BE2C (cell line): ENCODE results near the gene ABCA4.

Source experiments
- DNase-seq: peaks from one replicate; pipeline ENCODE4 v3.0.0-alpha.2; 2020
- H3K27me3 ChIP-seq: fragments of 250-450 bp; sonication (Bioruptor Pico); 2 replicates; pipeline ENCODE4 v1.5.1; 2020; ENCODE audit warnings: mild to moderate bottlenecking
- H3K36me3 ChIP-seq: fragments of 250-450 bp; sonication (Bioruptor Pico); 2 replicates; pipeline ENCODE4 v1.5.1; 2020; ENCODE audit warnings: mild to moderate bottlenecking
- H3K4me1 ChIP-seq: fragments of 250-450 bp; sonication (Bioruptor Pico); 2 replicates; pipeline ENCODE4 v1.5.1; 2020
- H3K4me3 ChIP-seq: 2 replicates; pipeline ENCODE4 v1.5.1; 2011; ENCODE audit warnings: low read depth, low read length
- H3K9me3 ChIP-seq: fragments of 250-450 bp; sonication (Bioruptor Pico); 2 replicates; pipeline ENCODE4 v1.5.1; 2020
- TF ChIP-seq, protein P1 (sequence below): IDR thresholded peaks from 2 replicates; pipeline ENCODE4 v1.5.1; 2012; ENCODE audit warnings: mild to moderate bottlenecking, low read depth, low read length

The ABCA4 gene

DNA sequence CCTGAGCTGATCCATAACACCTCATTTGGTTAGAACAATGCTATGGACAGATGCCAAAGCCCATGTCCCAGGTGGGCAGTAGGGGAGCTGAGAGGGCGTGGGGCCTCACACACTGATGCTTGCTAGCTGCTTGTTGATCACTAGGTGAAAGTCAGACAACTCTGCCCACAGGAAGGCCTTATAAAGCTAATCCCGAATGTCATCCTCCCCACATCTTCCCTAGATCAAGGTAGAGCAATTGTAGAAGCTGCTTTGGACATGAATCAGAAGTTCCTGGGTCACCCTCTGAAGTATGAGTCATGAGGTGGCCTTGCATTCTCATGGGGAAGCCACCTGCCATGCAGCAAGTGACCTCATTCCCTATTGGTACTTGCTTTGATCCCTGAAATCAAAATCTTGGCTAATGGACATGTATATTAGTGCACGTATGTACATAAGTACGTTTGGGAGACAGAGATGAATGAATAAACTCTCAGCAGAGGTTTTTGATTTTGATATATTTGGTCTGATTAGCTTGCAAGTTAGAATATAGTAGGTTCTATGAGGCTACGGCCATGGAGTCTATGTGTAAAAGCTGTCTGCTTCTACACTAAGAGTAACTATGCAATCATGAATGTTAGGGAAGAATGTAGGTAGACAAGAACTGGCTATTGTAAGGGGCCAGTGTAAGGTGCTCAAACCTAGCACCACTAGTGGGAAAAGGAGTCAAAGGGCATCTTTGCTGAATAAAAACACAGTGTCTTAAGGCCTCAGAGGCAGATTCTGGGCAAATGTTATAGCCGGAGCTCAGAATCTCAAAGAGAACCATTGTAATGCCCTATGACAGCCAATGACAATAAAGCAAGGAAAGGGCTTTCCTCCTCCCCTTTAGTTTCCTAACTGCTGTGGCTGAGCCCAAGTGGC lies 52.6 kb downstream of the ABCA4 start:
- no peak for DNase-seq
- H3K9me3 ChIP-seq: no peaks in the 10 kb centered on the region
- H3K4me1 ChIP-seq: peaks cover 30% of the 10 kb centered on the region
- no peaks in the 10 kb centered on the region for H3K36me3 ChIP-seq
- TF ChIP-seq, protein P1, sequence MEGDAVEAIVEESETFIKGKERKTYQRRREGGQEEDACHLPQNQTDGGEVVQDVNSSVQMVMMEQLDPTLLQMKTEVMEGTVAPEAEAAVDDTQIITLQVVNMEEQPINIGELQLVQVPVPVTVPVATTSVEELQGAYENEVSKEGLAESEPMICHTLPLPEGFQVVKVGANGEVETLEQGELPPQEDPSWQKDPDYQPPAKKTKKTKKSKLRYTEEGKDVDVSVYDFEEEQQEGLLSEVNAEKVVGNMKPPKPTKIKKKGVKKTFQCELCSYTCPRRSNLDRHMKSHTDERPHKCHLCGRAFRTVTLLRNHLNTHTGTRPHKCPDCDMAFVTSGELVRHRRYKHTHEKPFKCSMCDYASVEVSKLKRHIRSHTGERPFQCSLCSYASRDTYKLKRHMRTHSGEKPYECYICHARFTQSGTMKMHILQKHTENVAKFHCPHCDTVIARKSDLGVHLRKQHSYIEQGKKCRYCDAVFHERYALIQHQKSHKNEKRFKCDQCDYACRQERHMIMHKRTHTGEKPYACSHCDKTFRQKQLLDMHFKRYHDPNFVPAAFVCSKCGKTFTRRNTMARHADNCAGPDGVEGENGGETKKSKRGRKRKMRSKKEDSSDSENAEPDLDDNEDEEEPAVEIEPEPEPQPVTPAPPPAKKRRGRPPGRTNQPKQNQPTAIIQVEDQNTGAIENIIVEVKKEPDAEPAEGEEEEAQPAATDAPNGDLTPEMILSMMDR: no peak
- no peak overlapping the region for H3K4me3 ChIP-seq
- no peaks in the 10 kb centered on the region for H3K27me3 ChIP-seq

DNA sequence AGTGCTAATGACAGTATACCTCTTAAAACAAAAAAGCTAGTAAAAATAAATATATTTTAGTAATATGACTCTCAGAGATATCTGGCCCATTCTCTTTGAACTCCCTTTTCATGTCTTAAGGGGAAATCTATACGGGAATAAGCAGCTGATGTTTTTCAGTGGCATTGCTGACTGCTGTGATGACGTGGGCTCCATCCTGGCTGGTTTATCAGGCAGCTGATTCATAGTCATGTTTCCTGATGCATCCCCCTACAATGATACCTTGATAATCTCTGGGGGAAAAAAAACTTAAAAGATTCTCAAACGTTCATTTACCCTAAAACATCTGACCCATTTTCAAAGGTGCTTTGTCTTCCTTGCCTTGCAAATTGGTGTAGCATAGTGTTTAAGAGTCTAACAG lies 53.8 kb downstream of the ABCA4 start:
- Histone ChIP-seq H3K4me1 (peaks cover 19% of the 10 kb centered on the region), H3K9me3 (no peaks in the 10 kb centered on the region), H3K36me3 (no peaks in the 10 kb centered on the region), H3K27me3 (no peaks in the 10 kb centered on the region), H3K4me3 (no peak overlapping the region)
- no peak for DNase-seq
- TF ChIP-seq, protein P1: no peak

DNA sequence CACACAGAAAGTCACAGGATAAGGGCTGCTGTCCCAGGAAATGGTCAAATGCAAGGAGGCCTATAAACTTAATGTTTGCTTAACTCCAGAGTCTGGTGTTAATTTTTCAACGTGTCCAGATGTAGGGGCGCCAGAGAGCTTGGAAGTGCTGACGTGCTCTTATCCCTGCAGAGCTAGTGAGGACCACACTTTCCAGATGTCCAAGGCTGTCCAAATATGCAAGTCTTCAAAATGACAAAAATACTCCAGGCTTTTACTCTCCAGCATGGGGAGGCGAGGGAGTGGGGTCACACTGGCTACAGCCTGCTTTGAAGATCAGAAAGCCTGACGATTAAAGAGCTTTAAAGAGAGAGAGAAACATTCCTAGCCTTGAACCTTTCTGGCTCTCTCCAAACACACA lies 57.6 kb downstream of the ABCA4 start:
- Histone ChIP-seq H3K27me3 (no peaks in the 10 kb centered on the region), H3K4me3 (no peak overlapping the region), H3K36me3 (no peaks in the 10 kb centered on the region), H3K4me1 (no peaks in the 10 kb centered on the region; the same call in 1 of the 2 replicates), H3K9me3 (no peaks in the 10 kb centered on the region)
- peak; percentile 18 for DNase-seq
- TF ChIP-seq, protein P1: peak; percentile 49

DNA sequence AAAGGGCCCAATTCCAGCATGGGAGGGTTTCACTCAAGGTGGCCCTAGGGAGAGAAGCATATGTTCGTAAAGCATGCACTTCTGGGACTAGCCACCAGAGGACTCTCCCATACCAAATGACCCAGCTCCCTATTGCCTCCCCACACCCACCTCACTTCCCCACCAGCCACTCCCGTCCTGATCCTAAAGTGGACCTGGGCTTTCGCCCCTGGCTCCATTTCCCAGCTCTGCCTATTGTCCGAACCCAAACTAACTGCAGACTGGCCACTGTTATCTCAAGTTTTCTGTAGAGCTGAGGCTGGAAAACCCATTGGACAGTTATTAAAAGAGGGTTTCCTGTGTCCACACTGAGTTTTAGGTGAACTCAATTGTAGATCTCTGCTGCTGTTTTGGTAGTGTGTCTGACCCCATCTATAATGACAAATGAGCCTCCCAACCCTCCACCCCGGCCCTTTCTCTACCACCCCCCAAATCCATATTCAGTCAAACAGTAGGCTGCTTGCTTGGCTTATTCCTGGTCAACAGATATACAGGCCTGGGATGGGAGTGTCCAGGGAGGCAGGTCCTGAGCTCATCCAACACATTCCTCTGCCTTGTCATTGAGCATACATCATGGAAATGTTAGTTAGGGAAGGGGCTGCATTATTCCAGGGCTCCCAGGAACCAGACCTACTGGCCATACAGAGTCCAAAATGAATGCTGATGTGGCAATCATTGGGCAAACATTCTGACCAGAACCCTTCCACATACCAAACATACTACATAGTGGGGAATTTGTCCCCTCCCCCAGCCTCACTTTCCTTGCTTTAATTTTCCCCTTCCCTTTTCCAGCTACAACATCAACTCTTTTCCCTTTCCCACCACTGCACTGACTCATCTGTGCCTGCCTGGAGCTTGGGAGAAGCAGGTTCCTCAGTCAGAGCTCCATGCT lies 59.2 kb downstream of the ABCA4 start:
- TF ChIP-seq, protein P1: peak; percentile 80
- H3K4me1 ChIP-seq: no peaks in the 10 kb centered on the region
- H3K4me3 ChIP-seq: no peak overlapping the region
- H3K9me3 ChIP-seq: no peaks in the 10 kb centered on the region
- no peaks in the 10 kb centered on the region for H3K27me3 ChIP-seq
- peak; percentile 67 for DNase-seq
- H3K36me3 ChIP-seq: no peaks in the 10 kb centered on the region

DNA sequence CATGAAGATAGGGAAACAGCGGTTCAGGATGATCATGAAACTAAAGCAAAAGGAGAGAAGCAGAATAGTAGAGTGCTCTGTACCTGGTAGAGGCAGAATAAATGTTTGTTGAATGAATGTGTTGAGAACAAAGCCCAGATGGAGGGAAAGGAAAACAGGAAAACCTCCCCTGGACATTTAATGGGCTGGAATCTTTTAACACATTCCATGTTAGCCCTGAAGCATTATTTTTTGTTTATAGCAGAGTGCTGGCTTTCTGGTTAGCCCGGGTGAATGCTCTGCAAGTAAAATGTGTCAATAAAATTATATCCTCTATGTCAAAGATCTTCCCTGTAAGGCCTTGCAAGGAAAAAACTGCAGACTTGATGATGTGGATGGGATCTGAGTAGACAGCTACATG lies 60.2 kb downstream of the ABCA4 start:
- no peaks in the 10 kb centered on the region for H3K36me3 ChIP-seq
- TF ChIP-seq, protein P1: no peak
- H3K4me3 ChIP-seq: no peak overlapping the region
- no peaks in the 10 kb centered on the region for H3K4me1 ChIP-seq
- DNase-seq: no peak
- H3K27me3 ChIP-seq: no peaks in the 10 kb centered on the region
- no peaks in the 10 kb centered on the region for H3K9me3 ChIP-seq
